ENCODE data around the gene CDH13. TPM values are rescaled to one million over a fixed set of nuclear protein-coding genes. Genes with fewer than 3 reads are reported as not detected.

The CDH13 gene
- total and polyA plus RNA-seq, 9 of the 15 experiments (the other 6 are each of a cell fraction or from before 2014, with no cell fraction given), result 0.03 TPM; not detected in 8

DNA sequence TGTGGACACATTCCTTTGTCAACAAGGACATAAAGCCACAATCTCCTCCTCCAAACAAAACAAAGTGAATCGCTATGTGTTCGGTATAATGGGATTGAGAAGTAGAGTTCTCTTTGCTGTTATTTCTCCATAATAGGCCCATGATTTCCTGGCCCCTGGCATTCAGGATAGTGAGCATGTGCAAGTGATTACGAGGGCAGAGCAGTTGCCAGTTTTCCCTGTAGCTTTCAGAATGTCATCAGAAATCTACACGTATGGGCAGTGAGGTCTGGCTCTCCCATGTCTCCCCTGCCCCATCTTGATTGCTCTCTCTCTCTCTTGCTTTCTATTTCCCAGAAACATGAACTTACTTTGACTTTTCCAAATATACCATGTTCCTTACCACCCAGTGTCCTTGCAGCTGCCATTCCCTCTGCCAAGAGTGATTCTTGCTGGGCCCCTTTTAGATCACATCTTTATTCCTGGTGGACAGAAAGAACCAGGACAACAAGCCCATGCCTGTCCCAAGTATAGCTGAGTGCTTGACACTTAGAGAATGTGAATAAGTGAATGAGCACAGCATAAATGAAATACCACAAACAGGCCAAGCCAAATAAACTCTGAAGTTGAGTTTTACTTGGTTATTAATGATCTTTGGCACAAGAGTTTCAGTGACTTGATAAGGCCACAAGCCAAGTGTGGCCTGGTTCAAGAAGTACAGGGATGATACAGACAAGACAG, 273.1 kb downstream of the CDH13 start:
- no peaks in the 10 kb centered on the region for H4K20me1 ChIP-seq (replicated peaks; ENCODE audit: control insufficient read depth, insufficient read depth, low read length)
- WGBS (ENCODE audit: insufficient coverage, low coverage, missing lambda C conversion rate), result 0% methylated on average over 4 of the region's 4 CpGs
- no peaks in the 10 kb centered on the region for H3K9me1 ChIP-seq (ENCODE audit: control insufficient read depth, insufficient read depth, low read length)
- no peak for DNase-seq (ENCODE audit: extremely low read depth in 1 of 4, low spot score in 3 of 4)
- no TSS peak for BruUV-seq (replicated peaks)
- ChIA-PET CTCF (ENCODE audit: low intra/inter-chr PET ratio) (no interaction called here), POLR2A (no interaction called here)
- intact Hi-C loops (cut with micrococcal nuclease) (no loop called here), in situ Hi-C loops (cut with MboI) (no loop called here)
- FAIRE-seq, result no peak
- H3K4me3 ChIP-seq, result no peak overlapping the region
- no peak overlapping the region for H2AFZ ChIP-seq (ENCODE audit: low read depth, low read length)
- H3K4me2 ChIP-seq (ENCODE audit: insufficient read depth, low read length), result no peak overlapping the region
- ATAC-seq, result no peak
- H3K36me3 ChIP-seq (ENCODE audit: control insufficient read depth, insufficient read depth, low read length), result no peaks in the 10 kb centered on the region
- no peaks in the 10 kb centered on the region for H3K79me2 ChIP-seq (ENCODE audit: control insufficient read depth, insufficient read depth, low read length)
- H3K4me1 ChIP-seq (replicated peaks in 1 of 2; ENCODE audit: control insufficient read depth in 2 of 2, insufficient read depth in 2 of 2, low read length in 2 of 2), result no peaks in the 10 kb centered on the region
- H3K9ac ChIP-seq (ENCODE audit: insufficient read depth in 1 of 2, low read depth in 2 of 2, low read length in 2 of 2), result no peak overlapping the region
- H3K27ac ChIP-seq (ENCODE audit: extremely low read depth, low read depth, low read length), result no peak overlapping the region
- no peaks in the 10 kb centered on the region for H3K9me3 ChIP-seq (replicated peaks; ENCODE audit: control insufficient read depth, insufficient read depth, low read depth, low read length)
- TF ChIP-seq TSC22D4 (tag; IDR thresholded peaks at IDR 0.05), result no peak
- TF ChIP-seq E2F4 (CRISPR knock-in tag; IDR thresholded peaks at IDR 0.05; ENCODE audit: low read depth), result no peak
- TF ChIP-seq RBBP5 (IDR thresholded peaks at IDR 0.05; ENCODE audit: borderline replicate concordance, insufficient read depth, low read length, poor library complexity, severe bottlenecking), result no peak
- TF ChIP-seq SREBF2 (CRISPR knock-in tag; IDR thresholded peaks at IDR 0.05), result no peak
- no peaks in the 10 kb centered on the region for H3K27me3 ChIP-seq (ENCODE audit: control insufficient read depth in 2 of 2, insufficient read depth in 2 of 2, low read length in 2 of 2)

Data from K562 (cell line).